GM12873 (cell line): ENCODE data around the gene LY9.

Experiments
- TF ChIP-seq, protein P1 (sequence below): IDR thresholded peaks from 2 replicates; pipeline ENCODE4 v1.5.1; 2012; ENCODE audit warnings: low read depth, mild to moderate bottlenecking, moderate library complexity, low read length, control low read depth; ENCODE audit not compliant: insufficient read depth; ENCODE audit errors: missing control alignments

Gene LY9

GRCh38 chr1:160806784-160807183 is 10.8 kb downstream of the LY9 start:
- TF ChIP-seq, protein P1, sequence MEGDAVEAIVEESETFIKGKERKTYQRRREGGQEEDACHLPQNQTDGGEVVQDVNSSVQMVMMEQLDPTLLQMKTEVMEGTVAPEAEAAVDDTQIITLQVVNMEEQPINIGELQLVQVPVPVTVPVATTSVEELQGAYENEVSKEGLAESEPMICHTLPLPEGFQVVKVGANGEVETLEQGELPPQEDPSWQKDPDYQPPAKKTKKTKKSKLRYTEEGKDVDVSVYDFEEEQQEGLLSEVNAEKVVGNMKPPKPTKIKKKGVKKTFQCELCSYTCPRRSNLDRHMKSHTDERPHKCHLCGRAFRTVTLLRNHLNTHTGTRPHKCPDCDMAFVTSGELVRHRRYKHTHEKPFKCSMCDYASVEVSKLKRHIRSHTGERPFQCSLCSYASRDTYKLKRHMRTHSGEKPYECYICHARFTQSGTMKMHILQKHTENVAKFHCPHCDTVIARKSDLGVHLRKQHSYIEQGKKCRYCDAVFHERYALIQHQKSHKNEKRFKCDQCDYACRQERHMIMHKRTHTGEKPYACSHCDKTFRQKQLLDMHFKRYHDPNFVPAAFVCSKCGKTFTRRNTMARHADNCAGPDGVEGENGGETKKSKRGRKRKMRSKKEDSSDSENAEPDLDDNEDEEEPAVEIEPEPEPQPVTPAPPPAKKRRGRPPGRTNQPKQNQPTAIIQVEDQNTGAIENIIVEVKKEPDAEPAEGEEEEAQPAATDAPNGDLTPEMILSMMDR: no peak

GRCh38 chr1:160807247-160807646 is 11.3 kb downstream of the LY9 start:
- TF ChIP-seq, protein P1: no peak

GRCh38 chr1:160807738-160808137 is 11.8 kb downstream of the LY9 start:
- TF ChIP-seq, protein P1: peak; percentile 21

DNA sequence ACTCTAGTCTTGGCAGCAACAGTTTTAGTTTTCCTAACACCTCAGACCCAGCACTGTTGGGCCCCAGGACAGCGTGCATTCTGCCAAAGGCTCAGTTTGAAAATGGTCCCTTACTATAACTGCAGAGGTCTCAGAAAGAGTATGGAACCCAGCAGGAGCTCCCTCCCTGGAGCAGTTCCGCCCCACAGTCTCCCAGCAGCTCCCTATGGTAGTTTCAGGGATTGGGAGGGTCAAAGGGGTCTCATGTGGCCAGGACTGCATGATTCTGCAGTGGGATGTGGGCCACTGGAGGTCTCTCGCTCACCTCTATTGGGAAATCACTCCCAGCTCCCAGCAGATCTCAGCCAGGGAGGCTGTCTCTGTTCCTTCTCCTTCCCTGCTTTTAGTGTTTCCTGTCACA is 12.3 kb downstream of the LY9 start:
- TF ChIP-seq, protein P1: no peak

- TF ChIP-seq, protein P1: no peak
Observed at GRCh38 chr1:160810486-160810885, 14.5 kb downstream of the LY9 start.

DNA sequence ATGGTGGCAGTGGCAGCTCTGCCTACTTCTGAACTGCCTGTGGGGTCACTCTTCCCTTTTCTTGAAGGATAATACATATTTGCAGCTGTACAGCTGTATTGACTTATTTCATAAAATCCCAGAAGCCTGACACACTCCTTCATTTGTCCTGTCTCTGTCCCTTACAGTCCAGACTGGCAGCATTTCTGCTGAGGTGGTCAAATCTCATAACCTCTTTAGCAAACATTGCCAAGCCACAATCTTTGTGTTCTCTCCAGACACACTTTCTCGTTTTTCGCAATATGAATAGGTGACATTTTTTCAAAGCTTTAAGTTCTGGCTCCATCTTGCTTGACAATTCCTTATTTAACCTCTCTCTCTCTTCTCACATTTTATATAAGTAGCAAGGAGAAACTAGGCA is 15.2 kb downstream of the LY9 start:
- TF ChIP-seq, protein P1: no peak

GRCh38 chr1:160813215-160813614 is 17.2 kb downstream of the LY9 start:
- TF ChIP-seq, protein P1: no peak
